ENCODE data around the gene RARRES1. TPM values are rescaled to one million over a fixed set of nuclear protein-coding genes. Genes with fewer than 3 reads are reported as not detected.
"Not testable (repeated sequence)": the region's sequence is repeated elsewhere in the genome, so short reads cannot be mapped to it uniquely, and the experiment has no call there.

Gene RARRES1
- total and polyA plus RNA-seq, 7 donors, result 0.69 to 28.1 (median 2.9) TPM

GRCh38 chr3:158701420-158702065 lies 30.7 kb downstream of the RARRES1 start:
- no peak for TF ChIP-seq CTCF (IDR thresholded peaks at IDR 0.05)
- no peak for ATAC-seq
- H3K36me3 ChIP-seq (ENCODE audit: insufficient read depth in 1 of 2, low read depth in 1 of 2), result peaks cover 0 to 38% of the 10 kb centered on the region in 2 donors
- H3K27me3 ChIP-seq (ENCODE audit: insufficient read depth in 3 of 3, low read length in 2 of 3), result no peaks in the 10 kb centered on the region
- H3K27ac ChIP-seq, result no peak overlapping the region
- intact Hi-C loops (cut with DNase I), result no loop called here
- DNase-seq, result no peak
- H3K9me3 ChIP-seq, result no peaks in the 10 kb centered on the region
- no peaks in the 10 kb centered on the region for H3K4me1 ChIP-seq
- 75 to 83% (median 79%) methylated on average over 4 of the region's 4 CpGs for WGBS, 3 donors
- H3K4me3 ChIP-seq, result no peak overlapping the region

- intact Hi-C loops (cut with DNase I), result no loop called here
- Histone ChIP-seq H3K9me3 (no peaks in the 10 kb centered on the region), H3K27ac (no peak overlapping the region), H3K4me1 (no peaks in the 10 kb centered on the region), H3K27me3 (ENCODE audit: insufficient read depth in 3 of 3, low read length in 2 of 3) (no peaks in the 10 kb centered on the region), H3K36me3 (ENCODE audit: insufficient read depth in 1 of 2, low read depth in 1 of 2) (peaks cover 0 to 38% of the 10 kb centered on the region in 2 donors), H3K4me3 (no peak overlapping the region)
- DNase-seq (no peak), ATAC-seq (no peak)
- no peak for TF ChIP-seq CTCF (IDR thresholded peaks at IDR 0.05)
These were observed 31.7 kb downstream of the RARRES1 start for GRCh38 chr3:158700559-158700958.

- peaks cover 0 to 63% of the 10 kb centered on the region in 2 donors for H3K36me3 ChIP-seq (ENCODE audit: insufficient read depth in 1 of 2, low read depth in 1 of 2)
- no peak overlapping the region for H3K4me3 ChIP-seq
- no peaks in the 10 kb centered on the region for H3K9me3 ChIP-seq
- no peak for ATAC-seq
- no peaks in the 10 kb centered on the region for H3K27me3 ChIP-seq (ENCODE audit: insufficient read depth in 3 of 3, low read length in 2 of 3)
- H3K4me1 ChIP-seq, result no peaks in the 10 kb centered on the region
- WGBS, 3 donors, result 40 to 57% (median 53%) methylated on average over 2 of the region's 2 CpGs
- intact Hi-C loops (cut with DNase I), result no loop called here
- no peak for TF ChIP-seq CTCF (IDR thresholded peaks at IDR 0.05)
- no peak overlapping the region for H3K27ac ChIP-seq
- DNase-seq, result no peak
These were observed 35.6 kb downstream of the RARRES1 start for GRCh38 chr3:158696618-158697017.

GRCh38 chr3:158693866-158694456 lies 38.3 kb downstream of the RARRES1 start:
- H3K27me3 ChIP-seq (ENCODE audit: insufficient read depth in 3 of 3, low read length in 2 of 3); DNase-seq; H3K4me1 ChIP-seq; H3K9me3 ChIP-seq; H3K4me3 ChIP-seq; intact Hi-C loops (cut with DNase I); ATAC-seq; H3K27ac ChIP-seq: not testable (repeated sequence)
- H3K36me3 ChIP-seq (ENCODE audit: insufficient read depth in 1 of 2, low read depth in 1 of 2), result peaks cover 0 to 78% of the 10 kb centered on the region in 2 donors
- WGBS, 3 donors, result 81 to 98% (median 97%) methylated on average over 3 of the region's 3 CpGs

GRCh38 chr3:158685159-158685558 lies 47.1 kb downstream of the RARRES1 start:
- Histone ChIP-seq H3K27me3 (ENCODE audit: insufficient read depth in 3 of 3, low read length in 2 of 3) (no peaks in the 10 kb centered on the region), H3K9me3 (no peaks in the 10 kb centered on the region), H3K27ac (no peak overlapping the region), H3K4me1 (no peaks in the 10 kb centered on the region), H3K4me3 (no peak overlapping the region), H3K36me3 (ENCODE audit: insufficient read depth in 1 of 2, low read depth in 1 of 2) (peaks cover 0 to 63% of the 10 kb centered on the region in 2 donors)
- intact Hi-C loops (cut with DNase I), result no loop called here
- no peak for TF ChIP-seq CTCF (IDR thresholded peaks at IDR 0.05)
- WGBS, 3 donors, result 89 to 92% (median 90%) methylated on average over 2 of the region's 2 CpGs
- DNase-seq, result no peak
- no peak for ATAC-seq

Data from psoas muscle (tissue), 8 donors.